ENCODE results near the gene BACE2.
"Not testable (repeated sequence)": the region's sequence is repeated elsewhere in the genome, so short reads cannot be mapped to it uniquely, and the experiment has no call there.

Gene BACE2

GRCh38 chr21:41196993-41197392 is 29.0 kb downstream of the BACE2 start:
- Mint-ChIP-seq H3K27ac (no peak overlapping the region), H3K4me3 (no peak overlapping the region), H3K9me3 (peaks cover under 1% of the 10 kb centered on the region), H3K4me1 (no peaks in the 10 kb centered on the region), H3K36me3 (ENCODE audit: low read depth) (no peaks in the 10 kb centered on the region), H3K27me3 (ENCODE audit: low read depth) (no peaks in the 10 kb centered on the region)
- TF ChIP-seq CTCF (IDR thresholded peaks at IDR 0.05; ENCODE audit: unreplicated experiment in 3 of 3) = no peak

DNA sequence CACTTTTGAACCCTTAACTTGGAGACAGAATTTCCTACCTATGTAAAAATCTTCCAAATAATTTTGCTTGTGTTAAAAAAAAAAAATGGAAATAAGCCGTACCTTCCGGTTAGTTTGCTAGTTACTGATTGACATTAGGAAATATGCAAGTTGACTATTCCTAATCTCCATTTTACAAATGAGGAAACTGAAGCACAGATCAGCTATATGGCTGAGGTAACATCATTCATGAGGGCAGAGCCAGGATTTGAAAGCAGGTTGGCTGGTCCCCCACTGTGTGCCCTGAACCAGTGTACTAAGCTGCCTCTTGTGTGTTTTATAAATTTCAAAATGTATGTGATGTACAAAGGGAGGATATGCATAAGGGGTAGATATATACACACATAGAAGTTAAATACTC is 29.6 kb downstream of the BACE2 start:
- H3K27me3 Mint-ChIP-seq (ENCODE audit: low read depth) = no peaks in the 10 kb centered on the region
- peak overlapping the region in 1 of 3 experiments; percentile 48 for H3K27ac Mint-ChIP-seq
- no peaks in the 10 kb centered on the region for H3K4me1 Mint-ChIP-seq
- TF ChIP-seq CTCF (IDR thresholded peaks at IDR 0.05; ENCODE audit: unreplicated experiment in 3 of 3) = no peak
- H3K9me3 Mint-ChIP-seq = no peaks in the 10 kb centered on the region
- H3K36me3 Mint-ChIP-seq (ENCODE audit: low read depth) = no peaks in the 10 kb centered on the region
- no peak overlapping the region for H3K4me3 Mint-ChIP-seq

GRCh38 chr21:41198647-41199046 is 30.7 kb downstream of the BACE2 start:
- not testable (repeated sequence) for H3K36me3 Mint-ChIP-seq (ENCODE audit: low read depth); H3K27me3 Mint-ChIP-seq (ENCODE audit: low read depth); H3K4me3 Mint-ChIP-seq; H3K4me1 Mint-ChIP-seq; H3K27ac Mint-ChIP-seq; H3K9me3 Mint-ChIP-seq

DNA sequence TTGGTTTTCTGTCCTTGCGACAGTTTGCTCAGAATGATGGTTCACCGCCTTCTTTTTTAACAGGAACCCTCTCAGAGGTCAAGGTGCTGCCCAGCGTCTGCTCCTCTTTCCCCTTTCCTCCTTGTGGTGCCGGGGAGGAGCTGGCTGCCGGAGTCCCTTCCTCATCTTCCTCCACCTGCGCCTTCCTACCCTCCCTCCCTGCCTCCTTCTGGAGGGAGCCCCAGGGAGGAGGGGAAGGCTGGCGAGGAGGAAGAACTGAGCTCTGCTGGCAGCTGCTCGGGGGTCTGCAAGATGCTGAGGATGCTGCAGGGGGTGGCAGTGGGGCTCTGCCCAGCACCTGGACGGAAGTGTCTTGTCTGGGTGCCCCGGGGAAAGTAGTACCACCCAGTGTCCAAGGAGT is 31.2 kb downstream of the BACE2 start:
- Mint-ChIP-seq H3K27me3 (ENCODE audit: low read depth) (peaks cover 3% of the 10 kb centered on the region), H3K4me1 (no peaks in the 10 kb centered on the region), H3K4me3 (no peak overlapping the region), H3K36me3 (ENCODE audit: low read depth) (no peaks in the 10 kb centered on the region), H3K27ac (no peak overlapping the region), H3K9me3 (no peaks in the 10 kb centered on the region)
- TF ChIP-seq CTCF (IDR thresholded peaks at IDR 0.05; ENCODE audit: unreplicated experiment in 3 of 3) = no peak

GRCh38 chr21:41199588-41199987 is 31.6 kb downstream of the BACE2 start:
- no peak overlapping the region for H3K4me3 Mint-ChIP-seq
- TF ChIP-seq CTCF (IDR thresholded peaks at IDR 0.05; ENCODE audit: unreplicated experiment in 3 of 3) = no peak
- no peaks in the 10 kb centered on the region for H3K4me1 Mint-ChIP-seq
- no peaks in the 10 kb centered on the region for H3K9me3 Mint-ChIP-seq
- no peaks in the 10 kb centered on the region for H3K36me3 Mint-ChIP-seq (ENCODE audit: low read depth)
- H3K27me3 Mint-ChIP-seq (ENCODE audit: low read depth) = peaks cover 3% of the 10 kb centered on the region
- no peak overlapping the region for H3K27ac Mint-ChIP-seq

DNA sequence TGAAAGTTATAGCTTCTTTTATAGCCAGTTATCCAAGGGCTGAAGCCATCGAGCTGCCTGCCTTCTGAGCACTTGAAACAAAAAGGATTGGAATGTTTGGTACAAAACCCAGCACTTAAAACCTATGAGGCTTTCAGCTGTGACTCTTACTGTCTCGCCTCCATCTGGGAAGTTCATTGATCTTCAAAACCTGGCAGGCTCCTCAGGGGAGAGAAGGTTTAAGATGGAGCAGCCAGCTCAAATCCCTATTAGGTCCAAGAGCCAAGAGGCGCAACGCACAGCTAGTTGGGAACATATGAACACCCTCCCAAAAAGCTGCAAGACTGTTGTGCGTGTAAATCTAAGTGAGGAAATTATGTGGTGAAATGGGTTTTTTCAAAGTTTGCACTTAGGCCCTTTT is 33.4 kb downstream of the BACE2 start:
- Mint-ChIP-seq H3K27ac (no peak overlapping the region), H3K4me3 (no peak overlapping the region), H3K4me1 (no peaks in the 10 kb centered on the region), H3K27me3 (ENCODE audit: low read depth) (peaks cover 3% of the 10 kb centered on the region), H3K9me3 (no peaks in the 10 kb centered on the region), H3K36me3 (ENCODE audit: low read depth) (no peaks in the 10 kb centered on the region)
- TF ChIP-seq CTCF (IDR thresholded peaks at IDR 0.05; ENCODE audit: unreplicated experiment in 3 of 3) = no peak
